H1 (cell line): ENCODE data around the gene CORO2B. TPM values are rescaled to one million over a fixed set of nuclear protein-coding genes. Genes with fewer than 3 reads are reported as not detected.

Experiments
- CTCF ChIA-PET: fragments of 300-600 bp; sonication (Branson Sonifier 250); formaldehyde crosslinking; loops from one replicate; lab custom pipeline; 2021; ENCODE audit not compliant: partially characterized antibody; lab: Charles Lee
- POLR2A ChIA-PET: fragments of 300-600 bp; sonication (Branson Sonifier 250); formaldehyde crosslinking; loops from one replicate; lab custom pipeline; 2021; ENCODE audit warnings: inconsistent platforms; ENCODE audit not compliant: partially characterized antibody; lab: Charles Lee
- DNase-seq, 2 experiments: peaks; one replicate each; pipeline versions ENCODE4 v3.0.0 to v3.0.0-alpha.2; 2010 to 2022; ENCODE audit warnings: low spot score in 2 of 2, low read depth in 1 of 2, mixed read lengths in 1 of 2
- FAIRE-seq: peaks from 2 replicates; lab custom pipeline; 2011; peaks lifted over from hg19 to GRCh38; lab: Jason Lieb, UNC
- H2AFZ ChIP-seq: 2 replicates; pipeline ENCODE4 v1.8.1; 2012; ENCODE audit warnings: low read length, inconsistent platforms
- H2AK5ac ChIP-seq: 2 replicates; pipeline ENCODE4 v1.6.1; 2013; ENCODE audit warnings: low read depth, low read length
- H2BK120ac ChIP-seq: replicated peaks from 2 replicates; pipeline ENCODE3; 2013; ENCODE audit warnings: low read depth, low read length, inconsistent platforms
- H2BK12ac ChIP-seq: 2 replicates; pipeline ENCODE4 v1.6.1; 2013; ENCODE audit warnings: low read depth, low read length
- H2BK15ac ChIP-seq: 2 replicates; pipeline ENCODE4 v1.6.1; 2013; ENCODE audit warnings: low read length
- H2BK20ac ChIP-seq: 2 replicates; pipeline ENCODE4 v1.6.1; 2013; ENCODE audit warnings: low read length
- H2BK5ac ChIP-seq: 2 replicates; pipeline ENCODE4 v1.6.1; 2013; ENCODE audit warnings: low read depth, low read length
- H3K14ac ChIP-seq: 2 replicates; pipeline ENCODE4 v1.6.1; 2013; ENCODE audit warnings: inconsistent platforms; ENCODE audit not compliant: insufficient read length
- H3K18ac ChIP-seq: 2 replicates; pipeline ENCODE4 v1.6.1; 2013; ENCODE audit warnings: low read length; ENCODE audit errors: extremely low read depth
- H3K23ac ChIP-seq: 2 replicates; pipeline ENCODE4 v1.6.1; 2013; ENCODE audit warnings: inconsistent platforms; ENCODE audit not compliant: insufficient read length
- H3K23me2 ChIP-seq: 2 replicates; pipeline ENCODE4 v1.6.1; 2013; ENCODE audit warnings: low read depth, low read length
- H3K27ac ChIP-seq: 2 replicates; pipeline ENCODE4 v1.6.1; 2011; ENCODE audit warnings: low read depth, low read length, inconsistent platforms
- H3K27me3 ChIP-seq, 4 experiments: replicated peaks in 1 of 4; 1 replicate in 1 of 4; 2 replicates in 3 of 4; pipeline versions ENCODE4 v1.6.1 to v1.8.1; 2011 to 2013; ENCODE audit warnings: low read length in 3 of 4, mild to moderate bottlenecking in 3 of 4, inconsistent platforms in 2 of 4, mixed read lengths in 2 of 4, moderate library complexity in 1 of 4; ENCODE audit not compliant: control insufficient read depth in 3 of 4, insufficient read depth in 3 of 4; ENCODE audit errors: extremely low read depth in 1 of 4
- H3K36me3 ChIP-seq, 4 experiments: 2 replicates each; pipeline versions ENCODE4 v1.6.1 to v1.8.1; 2011 to 2013; ENCODE audit warnings: mild to moderate bottlenecking in 4 of 4, low read length in 3 of 4, moderate library complexity in 2 of 4, control low read depth in 1 of 4, inconsistent platforms in 1 of 4; ENCODE audit not compliant: insufficient read depth in 4 of 4, control insufficient read depth in 2 of 4
- H3K4ac ChIP-seq: replicated peaks from 2 replicates; pipeline ENCODE3; 2013; ENCODE audit warnings: low read length, low read depth, mixed read lengths, inconsistent platforms; ENCODE audit not compliant: insufficient read length
- H3K4me1 ChIP-seq, 4 experiments: replicated peaks in 1 of 4; 1 replicate in 1 of 4; 2 replicates in 3 of 4; pipeline versions ENCODE4 v1.6.1 to v1.8.1; 2011 to 2013; ENCODE audit warnings: low read length in 3 of 4, inconsistent platforms in 2 of 4, mixed read lengths in 1 of 4; ENCODE audit not compliant: insufficient read depth in 4 of 4, control insufficient read depth in 3 of 4
- H3K4me2 ChIP-seq, 2 experiments: 2 replicates each; pipeline versions ENCODE4 v1.6.1 to v1.8.1; 2011 to 2013; ENCODE audit warnings: low read depth in 2 of 2, low read length in 2 of 2, control low read depth in 1 of 2, inconsistent platforms in 1 of 2, mild to moderate bottlenecking in 1 of 2; ENCODE audit not compliant: insufficient read depth in 1 of 2
- H3K4me3 ChIP-seq, 4 experiments: fragments of 200-600, 300-600 bp in 1 of 4; sonication (generic), shearing (Covaris generic), sonication (Bioruptor Twin) in 1 of 4; 2 replicates each; pipeline versions ENCODE4 v1.5.1 to v1.8.1; 2011 to 2016; ENCODE audit warnings: low read length in 4 of 4, low read depth in 3 of 4, control low read depth in 2 of 4, inconsistent platforms in 2 of 4, mild to moderate bottlenecking in 2 of 4, mixed read lengths in 1 of 4, moderate library complexity in 1 of 4; ENCODE audit not compliant: insufficient read depth in 2 of 4; ENCODE audit errors: extremely low read depth in 1 of 4
- H3K56ac ChIP-seq: replicated peaks from 2 replicates; pipeline ENCODE3; 2013; ENCODE audit warnings: low read depth, mild to moderate bottlenecking, mixed read lengths, low read length, inconsistent platforms; ENCODE audit not compliant: insufficient read length
- H3K79me1 ChIP-seq: 2 replicates; pipeline ENCODE4 v1.6.1; 2013; ENCODE audit warnings: low read depth, low read length, control low read depth
- H3K79me2 ChIP-seq, 2 experiments: 2 replicates each; pipeline versions ENCODE4 v1.6.1 to v1.8.1; 2012 to 2013; ENCODE audit warnings: low read length in 2 of 2, mild to moderate bottlenecking in 2 of 2, inconsistent platforms in 1 of 2; ENCODE audit not compliant: insufficient read depth in 2 of 2, control insufficient read depth in 1 of 2
- H3K9ac ChIP-seq, 4 experiments: replicated peaks in 1 of 4; 1 replicate in 1 of 4; 2 replicates in 3 of 4; pipeline versions ENCODE4 v1.6.1 to v1.8.1; 2011 to 2013; ENCODE audit warnings: low read depth in 3 of 4, low read length in 3 of 4, control low read depth in 2 of 4, mild to moderate bottlenecking in 2 of 4, moderate library complexity in 2 of 4, inconsistent platforms in 1 of 4; ENCODE audit errors: extremely low read depth in 1 of 4
- H3K9me3 ChIP-seq, 2 experiments: 2 replicates each; pipeline versions ENCODE4 v1.6.1 to v1.8.1; 2012 to 2013; ENCODE audit warnings: mild to moderate bottlenecking in 2 of 2, moderate library complexity in 2 of 2, control low read depth in 1 of 2, inconsistent platforms in 1 of 2, low read depth in 1 of 2, low read length in 1 of 2, mixed read lengths in 1 of 2; ENCODE audit not compliant: insufficient read depth in 2 of 2
- H4K20me1 ChIP-seq, 2 experiments: replicated peaks in 1 of 2; 2 replicates each; pipeline versions ENCODE3 to v1.8.1; 2011 to 2013; ENCODE audit warnings: inconsistent platforms in 2 of 2, low read length in 2 of 2, mild to moderate bottlenecking in 1 of 2; ENCODE audit not compliant: insufficient read depth in 2 of 2, control insufficient read depth in 1 of 2
- H4K5ac ChIP-seq: 2 replicates; pipeline ENCODE4 v1.6.1; 2013; ENCODE audit warnings: low read length, low read depth, mixed read lengths, inconsistent platforms; ENCODE audit not compliant: insufficient read length
- H4K8ac ChIP-seq: 2 replicates; pipeline ENCODE4 v1.8.0; 2013; ENCODE audit warnings: mild to moderate bottlenecking, moderate library complexity, low read length, inconsistent platforms; ENCODE audit not compliant: insufficient read depth; ENCODE audit errors: extremely low read depth
- H4K91ac ChIP-seq: replicated peaks from 2 replicates; pipeline ENCODE3; 2013; ENCODE audit warnings: low read length, mixed read lengths, inconsistent platforms; ENCODE audit not compliant: insufficient read length
- ATF3 ChIP-seq: IDR thresholded peaks from 2 replicates; pipeline ENCODE4 v1.6.1; 2011; ENCODE audit warnings: low read depth, mild to moderate bottlenecking, low read length; ENCODE audit not compliant: insufficient read depth
- BRCA1 ChIP-seq: IDR thresholded peaks from 2 replicates; pipeline ENCODE4 v1.6.1; 2012; ENCODE audit warnings: low read depth, low read length, improper control_type of control experiment
- EGR1 ChIP-seq: IDR thresholded peaks from 2 replicates; pipeline ENCODE4 v1.6.1; 2011; ENCODE audit warnings: low read depth, low read length, borderline replicate concordance
- HDAC2 ChIP-seq, 2 experiments: fragments of 300-600 bp in 1 of 2; sonication (generic) in 1 of 2; IDR thresholded peaks; 2 replicates each; pipeline ENCODE4 v1.6.1; 2011 to 2012; ENCODE audit warnings: low read depth in 2 of 2, low read length in 2 of 2, mild to moderate bottlenecking in 2 of 2, moderate library complexity in 2 of 2, borderline replicate concordance in 1 of 2, inconsistent platforms in 1 of 2
- JUN ChIP-seq: IDR thresholded peaks from 2 replicates; pipeline ENCODE4 v1.6.1; 2011; ENCODE audit warnings: low read depth, mild to moderate bottlenecking, improper control_type of control experiment, low read length
- KDM4A ChIP-seq: IDR thresholded peaks from one replicate; pipeline ENCODE4 v1.7.1; 2012; ENCODE audit warnings: low read depth, mild to moderate bottlenecking, moderate library complexity, low read length, inconsistent platforms; ENCODE audit not compliant: severe bottlenecking
- MAFK ChIP-seq: IDR thresholded peaks from 2 replicates; pipeline ENCODE4 v1.6.1; 2012; ENCODE audit warnings: low read depth, mild to moderate bottlenecking, improper control_type of control experiment, low read length
- RXRA ChIP-seq: IDR thresholded peaks from 2 replicates; pipeline ENCODE4 v1.6.1; 2011; ENCODE audit warnings: low read depth, mild to moderate bottlenecking, low read length, moderate library complexity; ENCODE audit not compliant: insufficient read depth
- SP2 ChIP-seq: IDR thresholded peaks from 2 replicates; pipeline ENCODE4 v1.6.1; 2012; ENCODE audit warnings: mild to moderate bottlenecking, low read length, inconsistent platforms
- USF2 ChIP-seq: IDR thresholded peaks from 2 replicates; pipeline ENCODE4 v1.6.1; 2011; ENCODE audit warnings: low read length, improper control_type of control experiment
- ZNF274 ChIP-seq: IDR thresholded peaks from 2 replicates; pipeline ENCODE4 v1.7.0; 2012; ENCODE audit warnings: low read length, borderline replicate concordance; ENCODE audit errors: extremely low read depth
- WGBS, 2 experiments: shearing (Covaris generic) in 1 of 2; methylation state at CpG; one replicate each; pipeline versions ENCODE4 v1.1.6 to v1.1.7; 2013 to 2015; ENCODE audit warnings: low lambda C conversion rate in 2 of 2, mixed read lengths in 2 of 2, inconsistent platforms in 1 of 2, low coverage in 1 of 2, missing lambda C conversion rate in 1 of 2; ENCODE audit not compliant: insufficient replicate concordance in 2 of 2, insufficient coverage in 1 of 2, insufficient read length in 1 of 2; ENCODE audit errors: extremely low coverage in 1 of 2, missing lambda C conversion rate in 1 of 2; 5-methylcytosine and 5-hydroxymethylcytosine counted together
- polyA plus RNA-seq, 7 experiments: library from polyadenylated mRNA; depleted of rRNA in 3 of 7; stranded (reverse) in 5 of 7; unstranded in 2 of 7; fragments of >200 nt in 5 of 7; fragments of 200-250 nt in 2 of 7; gene quantifications; 1 replicate in 5 of 7; 2 replicates in 1 of 7; 4 replicates in 1 of 7; pipeline versions ENCODE4 v1.2.1 to v1.2.3, GENCODE V29; 2011 to 2013; ENCODE audit warnings: missing spikeins in 2 of 7, mixed read lengths in 2 of 7
- total RNA-seq: library from RNA; stranded (reverse); fragmentation: NEBNext Ultra II Directional; extraction: Animal tissue kit (Norgen Biotek cat#: 25700); gene quantifications from 2 replicates; pipeline ENCODE4 v1.2.1, GENCODE V29; 2021

The CORO2B gene
- total and polyA plus RNA-seq, 2 of the 8 experiments (the other 6 are each of a cell fraction or from before 2014, with no cell fraction given), result 3.4 to 6.7 TPM

GRCh38 chr15:68582236-68582635 lies 3.4 kb downstream of the CORO2B start:
- WGBS, 2 experiments, result 71% methylated on average over 4 of the region's 4 CpGs; no CpG with 5 or more reads in 1 of the 2 experiments
- no peaks in the 10 kb centered on the region for H4K20me1 ChIP-seq
- H2BK12ac ChIP-seq, result no peak overlapping the region
- no peak overlapping the region for H3K27ac ChIP-seq
- H3K79me2 ChIP-seq, result no peaks in the 10 kb centered on the region; a peak in 1 of 4 replicates
- no peak overlapping the region for H3K4ac ChIP-seq
- no peaks in the 10 kb centered on the region for H3K36me3 ChIP-seq
- ChIA-PET POLR2A (interaction anchor here (1.1 to 1.4 kb wide), 3 partner anchors 9 to 20 kb away, joined by 3 to 4 read pairs (median 3); no protein-coding TSS in a partner anchor), CTCF (interaction anchor here (0.7 to 4.9 kb wide), 16 partner anchors 8 to 98 kb away, joined by 3 to 26 read pairs (median 4); no protein-coding TSS in a partner anchor)
- peaks cover 14% of the 10 kb centered on the region for H3K23me2 ChIP-seq
- no peak overlapping the region for H3K23ac ChIP-seq
- H3K18ac ChIP-seq, result no peak overlapping the region
- H3K79me1 ChIP-seq, result no peaks in the 10 kb centered on the region; the same call in 1 of the 2 replicates
- no peak overlapping the region for H4K8ac ChIP-seq
- no peak overlapping the region for H3K4me2 ChIP-seq
- H2BK5ac ChIP-seq, result no peak overlapping the region
- no peak overlapping the region for H4K5ac ChIP-seq
- no peak overlapping the region for H3K9ac ChIP-seq
- no peak overlapping the region for H4K91ac ChIP-seq
- H3K4me1 ChIP-seq, result peaks cover 3 to 27% (median 14%) of the 10 kb centered on the region in 4 experiments
- no peak overlapping the region for H2BK120ac ChIP-seq
- no peaks in the 10 kb centered on the region for H3K9me3 ChIP-seq
- no peak overlapping the region for H3K14ac ChIP-seq
- FAIRE-seq (no peak), DNase-seq (no peak)
- H2BK20ac ChIP-seq, result no peak overlapping the region
- H3K4me3 ChIP-seq, result no peak overlapping the region
- H3K56ac ChIP-seq, result no peak overlapping the region
- H2BK15ac ChIP-seq, result no peak overlapping the region
- no peak overlapping the region for H2AK5ac ChIP-seq
- H2AFZ ChIP-seq, result no peak overlapping the region
- peaks cover 0 to 21% (median 17%) of the 10 kb centered on the region in 4 experiments; a peak in 6 of 7 replicates for H3K27me3 ChIP-seq
- TF ChIP-seq HDAC2 (IDR thresholded peaks at IDR 0.05; ENCODE audit: borderline replicate concordance in 1 of 2, low read depth in 2 of 2, low read length in 2 of 2), result no peak
- TF ChIP-seq BRCA1, result no peak
- TF ChIP-seq SP2, result no peak
- TF ChIP-seq KDM4A, result no peak
- no peak for TF ChIP-seq JUN
- no peak for TF ChIP-seq USF2
- no peak for TF ChIP-seq ZNF274
- TF ChIP-seq ATF3, result no peak
- no peak for TF ChIP-seq RXRA
- no peak for TF ChIP-seq MAFK
- no peak for TF ChIP-seq EGR1
